HEK293T (cell line): ENCODE measurements around the gene SENP5.

Experiments
- ARNT ChIP-seq: fragments of 450-650 bp; IDR thresholded peaks from 2 replicates; pipeline ENCODE4 v1.6.1; 2017; ENCODE audit warnings: mild to moderate bottlenecking
- BHLHE40 ChIP-seq: fragments of 450-650 bp; IDR thresholded peaks from 2 replicates; pipeline ENCODE4 v1.6.1; 2016; ENCODE audit warnings: mild to moderate bottlenecking, moderate library complexity, borderline replicate concordance
- CTBP1 ChIP-seq: fragments of 450-650 bp; IDR thresholded peaks from 2 replicates; pipeline ENCODE4 v1.6.1; 2016; ENCODE audit warnings: borderline replicate concordance
- ELF4 ChIP-seq: fragments of 450-650 bp; IDR thresholded peaks from 2 replicates; pipeline ENCODE4 v1.6.1; 2017; ENCODE audit warnings: antibody characterized with exemption
- FOXK2 ChIP-seq: fragments of 450-650 bp; IDR thresholded peaks from 2 replicates; pipeline ENCODE4 v1.6.1; 2016; ENCODE audit warnings: mild to moderate bottlenecking
- FOXM1 ChIP-seq: fragments of 450-650 bp; IDR thresholded peaks from 2 replicates; pipeline ENCODE4 v1.6.1; 2017; ENCODE audit warnings: mild to moderate bottlenecking, borderline replicate concordance
- HDGF ChIP-seq: fragments of 450-650 bp; IDR thresholded peaks from 2 replicates; pipeline ENCODE4 v1.6.1; 2017; ENCODE audit warnings: antibody characterized with exemption, borderline replicate concordance
- LEF1 ChIP-seq: fragments of 450-650 bp; IDR thresholded peaks from 2 replicates; pipeline ENCODE4 v1.6.1; 2017; ENCODE audit warnings: mild to moderate bottlenecking, borderline replicate concordance
- PKNOX1 ChIP-seq: fragments of 450-650 bp; IDR thresholded peaks from 2 replicates; pipeline ENCODE4 v1.6.1; 2016
- SP1 ChIP-seq: fragments of 450-650 bp; IDR thresholded peaks from 2 replicates; pipeline ENCODE4 v1.6.1; 2017
- SUZ12 ChIP-seq: fragments of 450-650 bp; IDR thresholded peaks from 2 replicates; pipeline ENCODE4 v1.6.1; 2016; ENCODE audit warnings: mild to moderate bottlenecking
- TARDBP ChIP-seq: fragments of 450-650 bp; IDR thresholded peaks from 2 replicates; pipeline ENCODE4 v1.6.1; 2016

DNA sequence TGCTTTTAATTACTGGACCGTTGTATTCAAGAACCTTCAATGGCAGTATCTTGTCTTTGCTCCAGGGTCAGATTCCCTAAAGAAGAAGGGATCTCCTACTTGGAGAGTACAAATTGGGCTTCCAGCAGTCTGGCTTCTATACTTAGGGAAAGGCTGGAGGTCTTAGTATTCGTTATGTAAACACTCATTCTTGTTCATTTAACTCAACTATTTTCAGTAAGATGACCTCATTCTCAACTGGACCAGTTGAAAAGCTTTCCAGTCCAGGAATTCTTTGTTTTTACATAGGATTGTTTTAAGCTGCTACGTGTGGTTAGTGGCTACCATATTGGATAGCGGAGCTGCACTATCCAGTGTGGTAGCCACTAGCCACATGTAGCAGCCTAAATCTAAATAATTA is 4.6 kb downstream of the SENP5 start:
- TF ChIP-seq PKNOX1 = no peak
- TF ChIP-seq ARNT = no peak
- no peak for TF ChIP-seq FOXK2
- no peak for TF ChIP-seq SUZ12
- no peak for TF ChIP-seq ELF4
- no peak for TF ChIP-seq BHLHE40
- no peak for TF ChIP-seq SP1
- no peak for TF ChIP-seq CTBP1
- no peak for TF ChIP-seq TARDBP
- no peak for TF ChIP-seq HDGF
- no peak for TF ChIP-seq FOXM1
- no peak for TF ChIP-seq LEF1
